SK-N-SH (cell line): ENCODE measurements around the gene INO80C. TPM values are rescaled to one million over a fixed set of nuclear protein-coding genes. Genes with fewer than 3 reads are reported as not detected.

ENCODE experiments used
- CTCF ChIA-PET: fragments of 300-600, 350-600 bp; formaldehyde crosslinking; extraction: SDS; loops from one replicate; lab custom pipeline; 2021; lab: Yijun Ruan, JAX
- POLR2A ChIA-PET: fragments of 350-600 bp; sonication (Branson Sonifier 250); formaldehyde crosslinking; extraction: SDS; loops from one replicate; lab custom pipeline; 2020; ENCODE audit warnings: antibody characterized with exemption, inconsistent platforms; lab: Yijun Ruan, JAX
- DNase-seq: peaks from one replicate; pipeline ENCODE4 v3.0.0; 2012
- H2AFZ ChIP-seq: fragments of 200-600 bp; sonication (generic); 2 replicates; pipeline ENCODE4 v1.8.1; 2016; ENCODE audit warnings: antibody characterized with exemption, mild to moderate bottlenecking, low read depth
- H3F3A ChIP-seq: fragments of 200-600 bp; sonication (generic); replicated peaks from 2 replicates; pipeline ENCODE3; 2016; ENCODE audit warnings: antibody characterized with exemption, mild to moderate bottlenecking; ENCODE audit not compliant: insufficient read depth
- H3K27ac ChIP-seq, 2 experiments: fragments of 200-500 bp in 1 of 2; fragments of 200-600 bp in 1 of 2; sonication (Bioruptor generic) in 1 of 2; sonication (generic), shearing (Covaris generic) in 1 of 2; 2 replicates each; pipeline versions ENCODE4 v1.5.1 to v1.6.1; 2014 to 2016; ENCODE audit warnings: low read depth in 2 of 2, inconsistent platforms in 1 of 2, low read length in 1 of 2, mild to moderate bottlenecking in 1 of 2, mixed read lengths in 1 of 2
- H3K27me3 ChIP-seq: fragments of 200-600 bp; sonication (generic), shearing (Covaris generic); 2 replicates; pipeline ENCODE4 v1.6.1; 2016; ENCODE audit warnings: mixed run types; ENCODE audit not compliant: insufficient read depth
- H3K36me3 ChIP-seq, 2 experiments: fragments of 200-500 bp in 1 of 2; fragments of 200-600 bp in 1 of 2; sonication (Bioruptor generic) in 1 of 2; sonication (generic) in 1 of 2; replicated peaks in 1 of 2; 2 replicates each; pipeline versions ENCODE3 to v1.5.1; 2014 to 2016; ENCODE audit warnings: low read length in 1 of 2, mild to moderate bottlenecking in 1 of 2; ENCODE audit not compliant: insufficient read depth in 2 of 2, control insufficient read depth in 1 of 2
- H3K4me1 ChIP-seq, 2 experiments: fragments of 200-500 bp in 1 of 2; fragments of 200-600 bp in 1 of 2; sonication (Bioruptor generic) in 1 of 2; sonication (generic), shearing (Covaris generic) in 1 of 2; 2 replicates each; pipeline versions ENCODE4 v1.5.1 to v1.6.1; 2014 to 2016; ENCODE audit warnings: low read depth in 1 of 2, low read length in 1 of 2, mixed run types in 1 of 2; ENCODE audit not compliant: insufficient read depth in 2 of 2, control insufficient read depth in 1 of 2
- H3K4me2 ChIP-seq: fragments of 200-600 bp; sonication (generic), shearing (Covaris generic); 2 replicates; pipeline ENCODE4 v1.6.1; 2017; ENCODE audit warnings: mixed run types
- H3K4me3 ChIP-seq, 2 experiments: fragments of 200-500 bp in 1 of 2; fragments of 200-600 bp in 1 of 2; sonication (Bioruptor generic) in 1 of 2; sonication (generic), shearing (Covaris generic) in 1 of 2; 2 replicates each; pipeline versions ENCODE4 v1.5.1 to v1.8.1; 2014 to 2016; ENCODE audit warnings: low read depth in 2 of 2, inconsistent platforms in 1 of 2, low read length in 1 of 2, mild to moderate bottlenecking in 1 of 2, mixed read lengths in 1 of 2, moderate library complexity in 1 of 2
- H3K79me2 ChIP-seq: fragments of 200-600 bp; sonication (generic); 2 replicates; pipeline ENCODE4 v1.8.1; 2017; ENCODE audit warnings: mild to moderate bottlenecking; ENCODE audit not compliant: insufficient read depth
- H3K9ac ChIP-seq: fragments of 200-600 bp; sonication (generic); 2 replicates; pipeline ENCODE4 v1.6.1; 2017; ENCODE audit warnings: mixed run types
- H3K9me2 ChIP-seq: fragments of 200-600 bp; sonication (generic); 2 replicates; pipeline ENCODE4 v1.6.1; 2017; ENCODE audit warnings: mixed run types
- H3K9me3 ChIP-seq: fragments of 200-600 bp; sonication (generic); 2 replicates; pipeline ENCODE4 v1.6.1; 2017; ENCODE audit warnings: mixed run types, mild to moderate bottlenecking, moderate library complexity
- H4K20me1 ChIP-seq: fragments of 200-600 bp; sonication (generic); 2 replicates; pipeline ENCODE4 v1.6.1; 2017; ENCODE audit warnings: mild to moderate bottlenecking, mixed run types; ENCODE audit not compliant: insufficient read depth
- CTCF ChIP-seq: fragments of 200-600 bp; sonication (generic); IDR thresholded peaks from 2 replicates; pipeline ENCODE4 v1.6.1; 2017; ENCODE audit warnings: antibody characterized with exemption, mild to moderate bottlenecking, moderate library complexity
- ELF1 ChIP-seq: IDR thresholded peaks from 2 replicates; pipeline ENCODE4 v1.4.0; 2012
- GABPA ChIP-seq: IDR thresholded peaks from 2 replicates; pipeline ENCODE4 v1.4.0; 2012; ENCODE audit warnings: low read depth, mild to moderate bottlenecking
- JUND ChIP-seq: IDR thresholded peaks from 2 replicates; pipeline ENCODE4 v1.4.0; 2012
- MEF2A ChIP-seq: IDR thresholded peaks from 2 replicates; pipeline ENCODE4 v1.4.0; 2012; ENCODE audit warnings: low read depth, borderline replicate concordance
- NFIC ChIP-seq: IDR thresholded peaks from 2 replicates; pipeline ENCODE4 v1.4.0; 2012; ENCODE audit warnings: borderline replicate concordance
- NRF1 ChIP-seq: IDR thresholded peaks from 2 replicates; pipeline ENCODE4 v1.6.1; 2012; ENCODE audit warnings: low read depth, mild to moderate bottlenecking, low read length
- RCOR1 ChIP-seq: fragments of 150-350 bp; IDR thresholded peaks from 2 replicates; pipeline ENCODE4 v1.6.1; 2017; ENCODE audit warnings: antibody characterized with exemption, low read length
- REST ChIP-seq: IDR thresholded peaks from 2 replicates; pipeline ENCODE4 v1.6.1; 2012; ENCODE audit warnings: mild to moderate bottlenecking, low read depth, low read length, moderate library complexity
- RXRA ChIP-seq: IDR thresholded peaks from 2 replicates; pipeline ENCODE4 v1.4.0; 2012; ENCODE audit warnings: low read depth, mild to moderate bottlenecking, borderline replicate concordance
- TAF1 ChIP-seq: IDR thresholded peaks from 2 replicates; pipeline ENCODE4 v1.6.1; 2012; ENCODE audit warnings: low read depth, mild to moderate bottlenecking, low read length, moderate library complexity, borderline replicate concordance
- USF2 ChIP-seq: fragments of 150-350 bp; IDR thresholded peaks from 2 replicates; pipeline ENCODE4 v1.6.1; 2017; ENCODE audit warnings: antibody characterized with exemption, low read length, low read depth, borderline replicate concordance
- ZBTB33 ChIP-seq: IDR thresholded peaks from 2 replicates; pipeline ENCODE4 v1.4.0; 2012; ENCODE audit warnings: low read depth, borderline replicate concordance
- WGBS: methylation state at CpG from one replicate; pipeline ENCODE4 v1.1.6; 2017; ENCODE audit warnings: low lambda C conversion rate; 5-methylcytosine and 5-hydroxymethylcytosine counted together
- polyA plus RNA-seq, 3 experiments: library from polyadenylated mRNA; depleted of rRNA; stranded (reverse); fragments of >200 nt; gene quantifications; 2 replicates each; pipeline ENCODE4 v1.2.3, GENCODE V29; 2012
- TF ChIP-seq, protein P1 (sequence below): IDR thresholded peaks from 2 replicates; pipeline ENCODE4 v1.4.0; 2012; ENCODE audit warnings: low read depth

The INO80C gene
- polyA plus RNA-seq, 1 of the 3 experiments (the other 2 are of a cell fraction), result 17.0 TPM

DNA sequence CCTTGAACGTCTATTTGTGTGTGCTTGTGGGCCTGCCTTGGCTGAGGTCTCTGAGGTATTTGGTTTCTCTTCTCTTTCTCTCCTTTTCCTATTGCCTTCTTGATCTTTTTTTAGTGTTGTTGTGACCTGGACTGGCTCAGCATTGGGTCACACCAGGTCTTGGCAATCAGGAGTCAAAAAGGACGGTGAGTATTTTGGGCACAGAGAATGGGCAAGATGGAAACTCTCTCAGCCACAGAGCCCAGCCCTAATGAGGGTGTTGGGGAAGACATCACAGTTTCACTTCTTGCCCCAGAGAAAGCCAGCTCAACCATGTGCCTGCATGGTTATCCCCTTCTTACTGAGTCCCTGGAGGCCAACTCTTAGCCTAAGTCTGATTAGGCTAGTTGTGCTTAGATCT, 13.7 kb upstream of the INO80C start:
- Histone ChIP-seq H3K4me2 (no peak overlapping the region), H3K4me1 (no peaks in the 10 kb centered on the region; a peak in 2 of 4 replicates), H3K79me2 (no peaks in the 10 kb centered on the region), H3K27ac (no peak overlapping the region), H3K9ac (no peak overlapping the region), H3K36me3 (no peaks in the 10 kb centered on the region), H3K4me3 (no peak overlapping the region), H3F3A (no peaks in the 10 kb centered on the region), H2AFZ (no peak overlapping the region), H3K9me3 (no peaks in the 10 kb centered on the region), H3K27me3 (no peaks in the 10 kb centered on the region), H4K20me1 (no peaks in the 10 kb centered on the region), H3K9me2 (no peaks in the 10 kb centered on the region)
- TF ChIP-seq, protein P1, sequence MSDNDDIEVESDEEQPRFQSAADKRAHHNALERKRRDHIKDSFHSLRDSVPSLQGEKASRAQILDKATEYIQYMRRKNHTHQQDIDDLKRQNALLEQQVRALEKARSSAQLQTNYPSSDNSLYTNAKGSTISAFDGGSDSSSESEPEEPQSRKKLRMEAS, result no peak
- no peak for TF ChIP-seq JUND
- no peak for TF ChIP-seq GABPA
- no peak for TF ChIP-seq ELF1
- TF ChIP-seq ZBTB33, result no peak
- TF ChIP-seq MEF2A, result no peak
- no peak for TF ChIP-seq RCOR1
- TF ChIP-seq REST, result no peak
- TF ChIP-seq TAF1, result no peak
- no peak for TF ChIP-seq NFIC
- no peak for TF ChIP-seq CTCF
- no peak for TF ChIP-seq RXRA
- no peak for TF ChIP-seq NRF1
- TF ChIP-seq USF2, result no peak
- 37% methylated on average over 2 of the region's 2 CpGs for WGBS
- POLR2A ChIA-PET, result no interaction called here
- DNase-seq, result no peak
- CTCF ChIA-PET, result interaction anchor here (0.9 kb wide), 1 partner anchor 280 kb away, joined by 3 read pairs; no protein-coding TSS in a partner anchor
